ENCODE measurements around the gene SCTR.

DNA sequence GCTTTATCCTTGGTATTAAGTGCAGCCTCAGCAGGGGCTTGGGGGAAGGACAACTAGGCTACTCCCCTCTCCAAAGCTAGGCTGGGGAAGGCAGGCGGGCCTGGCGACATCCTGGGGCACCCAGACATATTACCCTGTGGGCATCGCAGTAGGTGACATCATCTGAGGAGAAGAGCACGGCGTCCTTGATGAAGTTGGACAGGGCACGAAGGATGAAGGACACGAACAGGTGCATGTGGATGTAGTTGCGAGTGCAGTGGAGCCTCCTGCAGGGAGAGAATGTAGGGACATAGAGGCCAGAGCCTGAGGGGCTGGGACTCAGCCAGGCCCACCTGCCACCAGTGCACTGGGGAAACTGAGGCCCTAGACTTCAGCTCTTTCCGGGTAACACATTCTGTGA, 60.3 kb downstream of the SCTR start:
- TF ChIP-seq, protein P1, sequence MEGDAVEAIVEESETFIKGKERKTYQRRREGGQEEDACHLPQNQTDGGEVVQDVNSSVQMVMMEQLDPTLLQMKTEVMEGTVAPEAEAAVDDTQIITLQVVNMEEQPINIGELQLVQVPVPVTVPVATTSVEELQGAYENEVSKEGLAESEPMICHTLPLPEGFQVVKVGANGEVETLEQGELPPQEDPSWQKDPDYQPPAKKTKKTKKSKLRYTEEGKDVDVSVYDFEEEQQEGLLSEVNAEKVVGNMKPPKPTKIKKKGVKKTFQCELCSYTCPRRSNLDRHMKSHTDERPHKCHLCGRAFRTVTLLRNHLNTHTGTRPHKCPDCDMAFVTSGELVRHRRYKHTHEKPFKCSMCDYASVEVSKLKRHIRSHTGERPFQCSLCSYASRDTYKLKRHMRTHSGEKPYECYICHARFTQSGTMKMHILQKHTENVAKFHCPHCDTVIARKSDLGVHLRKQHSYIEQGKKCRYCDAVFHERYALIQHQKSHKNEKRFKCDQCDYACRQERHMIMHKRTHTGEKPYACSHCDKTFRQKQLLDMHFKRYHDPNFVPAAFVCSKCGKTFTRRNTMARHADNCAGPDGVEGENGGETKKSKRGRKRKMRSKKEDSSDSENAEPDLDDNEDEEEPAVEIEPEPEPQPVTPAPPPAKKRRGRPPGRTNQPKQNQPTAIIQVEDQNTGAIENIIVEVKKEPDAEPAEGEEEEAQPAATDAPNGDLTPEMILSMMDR (conservative IDR thresholded peaks at IDR 0.05): no peak
- TF ChIP-seq EZH2 (IDR thresholded peaks at IDR 0.05; ENCODE audit: low read depth): no peak

Data from PC-9 (cell line).